Psoas muscle (tissue), 8 donors: ENCODE data around the gene PTBP3. TPM values are rescaled to one million over a fixed set of nuclear protein-coding genes. Genes with fewer than 3 reads are reported as not detected.

ENCODE experiments used
- ATAC-seq, 4 donors: fragments of 200-7000 bp; cut with Tn5 transposase; one replicate each; pipeline ENCODE4 v1.9.1; 2020; ENCODE audit warnings: moderate library complexity in 3 of 4, mild to moderate bottlenecking in 2 of 4
- DNase-seq, 2 donors: peaks; one replicate each; pipeline ENCODE4 v3.0.0-alpha.2; 2020
- H3K27ac ChIP-seq: fragments of 200-600 bp; one replicate; pipeline ENCODE4 v1.8.0; 2022
- H3K27me3 ChIP-seq, 3 donors: fragments of 200-600 bp in 1 of 3; one replicate each; pipeline versions ENCODE4 v1.6.1 to v1.8.0; 2013 to 2022; ENCODE audit warnings: low read length in 2 of 3, mild to moderate bottlenecking in 2 of 3, moderate library complexity in 1 of 3; ENCODE audit not compliant: insufficient read depth in 3 of 3
- H3K36me3 ChIP-seq, 2 donors: fragments of 200-600 bp in 1 of 2; one replicate each; pipeline versions ENCODE4 v1.6.1 to v1.8.0; 2013 to 2022; ENCODE audit warnings: low read depth in 1 of 2, mild to moderate bottlenecking in 1 of 2, moderate library complexity in 1 of 2; ENCODE audit not compliant: insufficient read depth in 1 of 2
- H3K4me1 ChIP-seq: fragments of 200-600 bp; one replicate; pipeline ENCODE4 v1.8.0; 2022
- H3K4me3 ChIP-seq: fragments of 200-600 bp; one replicate; pipeline ENCODE4 v1.8.0; 2022; ENCODE audit warnings: mild to moderate bottlenecking
- H3K9me3 ChIP-seq: fragments of 200-600 bp; one replicate; pipeline ENCODE4 v1.8.0; 2022
- WGBS, 3 donors: extraction: QIAGEN DNeasy Blood & Tissue Kit; methylation state at CpG; one replicate each; pipeline versions ENCODE4 v1.1.6 to v1.1.7; 2013; 5-methylcytosine and 5-hydroxymethylcytosine counted together
- intact Hi-C, 2 donors: fragments of 100-400 bp; cut with DNase I; formaldehyde crosslinking; loops; one replicate each; pipeline versions ENCODE4 v1.11.0 to v1.14.2; 2022
- polyA plus RNA-seq, 3 donors: library from polyadenylated mRNA; stranded (reverse); fragments of 200-250 nt; gene quantifications; one replicate each; pipeline ENCODE4 v1.2.3, GENCODE V29; 2013
- total RNA-seq, 4 donors: library from RNA; stranded (reverse); fragmentation: NEBNext Ultra II Directional in 2 of 4; extraction: Animal tissue kit (Norgen Biotek cat#: 25700) in 2 of 4; gene quantifications; one replicate each; pipeline versions ENCODE4 v1.2.1 to v1.2.4, GENCODE V29; 2021 to 2023
- TF ChIP-seq, protein P1 (sequence below): fragments of 200-600 bp; IDR thresholded peaks from one replicate; pipeline ENCODE4 v1.8.0; 2022; ENCODE audit warnings: antibody characterized with exemption
- donor health status: healthy with polysubstance abuse.
- donor health status: DM: no; HTN: no; CAD: no; lungs with moderate emphysema.
- donor health status: Bipolar disorder and iron deficiency.
- donor health status: healthy.
- donor health status: DM: yes; HTN: yes; CAD: no.
- donor health status: DM: no; HTN: no; CAD: no.
- donor health status: DM: no; HTN: no; CAD: no.
- donor health status: DM: yes; HTN: yes; CAD: no.

PTBP3 gene
- total and polyA plus RNA-seq, 7 donors, result 2.8 to 26.9 (median 9.1) TPM

DNA sequence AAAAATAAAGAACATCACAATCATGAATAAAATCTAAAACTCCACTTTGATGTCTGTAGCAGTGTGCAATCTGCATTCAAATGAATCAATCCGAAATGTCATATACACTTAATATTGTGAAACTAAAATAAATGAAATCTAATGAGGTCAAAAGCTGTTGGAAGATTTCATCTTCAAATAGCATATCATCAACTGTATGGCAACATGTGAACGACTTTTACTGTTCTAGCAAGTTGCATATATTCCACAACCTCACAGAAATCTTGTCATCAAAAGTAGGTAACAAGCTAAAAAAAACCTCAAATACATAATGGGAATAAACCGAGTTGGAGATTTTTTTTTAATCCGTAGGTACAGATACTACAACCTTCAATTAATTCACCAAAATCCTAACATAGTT is 1.2 kb downstream of the PTBP3 start:
- Histone ChIP-seq H3K27me3 (no peaks in the 10 kb centered on the region), H3K4me3 (peak overlapping the region; percentile 76), H3K9me3 (no peaks in the 10 kb centered on the region), H3K4me1 (peaks cover 16% of the 10 kb centered on the region), H3K36me3 (no peaks in the 10 kb centered on the region), H3K27ac (peak overlapping the region; percentile 94)
- TF ChIP-seq, protein P1, sequence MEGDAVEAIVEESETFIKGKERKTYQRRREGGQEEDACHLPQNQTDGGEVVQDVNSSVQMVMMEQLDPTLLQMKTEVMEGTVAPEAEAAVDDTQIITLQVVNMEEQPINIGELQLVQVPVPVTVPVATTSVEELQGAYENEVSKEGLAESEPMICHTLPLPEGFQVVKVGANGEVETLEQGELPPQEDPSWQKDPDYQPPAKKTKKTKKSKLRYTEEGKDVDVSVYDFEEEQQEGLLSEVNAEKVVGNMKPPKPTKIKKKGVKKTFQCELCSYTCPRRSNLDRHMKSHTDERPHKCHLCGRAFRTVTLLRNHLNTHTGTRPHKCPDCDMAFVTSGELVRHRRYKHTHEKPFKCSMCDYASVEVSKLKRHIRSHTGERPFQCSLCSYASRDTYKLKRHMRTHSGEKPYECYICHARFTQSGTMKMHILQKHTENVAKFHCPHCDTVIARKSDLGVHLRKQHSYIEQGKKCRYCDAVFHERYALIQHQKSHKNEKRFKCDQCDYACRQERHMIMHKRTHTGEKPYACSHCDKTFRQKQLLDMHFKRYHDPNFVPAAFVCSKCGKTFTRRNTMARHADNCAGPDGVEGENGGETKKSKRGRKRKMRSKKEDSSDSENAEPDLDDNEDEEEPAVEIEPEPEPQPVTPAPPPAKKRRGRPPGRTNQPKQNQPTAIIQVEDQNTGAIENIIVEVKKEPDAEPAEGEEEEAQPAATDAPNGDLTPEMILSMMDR, result no peak
- DNase-seq, result no peak
- 12 to 23% (median 15%) methylated on average over 4 of the region's 4 CpGs for WGBS, 3 donors
- intact Hi-C loops, result loop anchor here (5.0 to 10.0 kb wide), 4 partner anchors 167 to 847 kb away; partner anchors contain the start of genes UGCG (in 2 of the 2) and ECPAS (in 1 of the 2)
- ATAC-seq, result no peak

DNA sequence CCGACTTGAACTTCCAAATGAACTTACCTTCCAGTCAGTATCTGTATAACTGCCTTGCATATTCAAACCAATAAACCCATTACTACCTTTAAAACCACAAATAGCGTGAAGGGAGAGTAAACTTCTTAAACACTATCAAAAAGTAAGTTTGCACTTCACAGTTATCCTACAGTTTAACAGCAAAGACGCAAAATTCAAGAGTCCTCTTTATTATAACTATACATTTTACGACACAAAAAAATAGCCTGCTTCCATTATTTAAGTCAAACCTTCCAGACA is 1.8 kb downstream of the PTBP3 start:
- no peak for DNase-seq
- Histone ChIP-seq H3K4me1 (peaks cover 16% of the 10 kb centered on the region), H3K36me3 (no peaks in the 10 kb centered on the region), H3K27ac (no peak overlapping the region), H3K4me3 (peak overlapping the region; percentile 76), H3K9me3 (no peaks in the 10 kb centered on the region), H3K27me3 (no peaks in the 10 kb centered on the region)
- WGBS, 3 donors, result 77 to 85% (median 78%) methylated on average over 4 of the region's 4 CpGs
- TF ChIP-seq, protein P1, result no peak
- ATAC-seq, result no peak
- intact Hi-C loops, result loop anchor here (5.0 to 10.0 kb wide), 4 partner anchors 167 to 847 kb away; partner anchors contain the start of genes UGCG (in 2 of the 2) and ECPAS (in 1 of the 2)

DNA sequence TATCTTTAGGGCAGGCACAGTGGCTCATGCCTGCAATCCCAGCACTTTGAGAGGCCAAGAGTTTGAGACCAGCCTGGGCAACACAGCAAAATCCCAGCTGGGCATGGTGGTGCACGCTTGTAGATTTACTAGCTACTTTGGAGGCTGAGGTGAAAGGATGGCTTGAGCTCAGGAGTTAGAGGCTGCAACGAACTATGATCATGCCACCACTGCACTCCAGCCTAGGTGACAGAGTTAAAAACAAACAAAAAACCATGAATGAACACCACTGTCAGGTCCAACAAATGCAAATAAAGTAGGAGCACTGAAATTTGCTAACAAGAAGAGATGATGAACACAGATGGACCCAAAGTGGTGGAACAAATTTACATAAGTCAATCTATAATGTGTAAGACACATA is 4.9 kb downstream of the PTBP3 start:
- no peak for DNase-seq
- TF ChIP-seq, protein P1, result no peak
- intact Hi-C loops, result no loop called here
- no peaks in the 10 kb centered on the region for H3K9me3 ChIP-seq
- no peak for ATAC-seq
- no peak overlapping the region for H3K4me3 ChIP-seq
- H3K4me1 ChIP-seq, result peaks cover 12% of the 10 kb centered on the region
- no peak overlapping the region for H3K27ac ChIP-seq
- H3K27me3 ChIP-seq, result no peaks in the 10 kb centered on the region
- WGBS, 3 donors, result 87 to 96% (median 88%) methylated on average over 2 of the region's 2 CpGs
- no peaks in the 10 kb centered on the region for H3K36me3 ChIP-seq

DNA sequence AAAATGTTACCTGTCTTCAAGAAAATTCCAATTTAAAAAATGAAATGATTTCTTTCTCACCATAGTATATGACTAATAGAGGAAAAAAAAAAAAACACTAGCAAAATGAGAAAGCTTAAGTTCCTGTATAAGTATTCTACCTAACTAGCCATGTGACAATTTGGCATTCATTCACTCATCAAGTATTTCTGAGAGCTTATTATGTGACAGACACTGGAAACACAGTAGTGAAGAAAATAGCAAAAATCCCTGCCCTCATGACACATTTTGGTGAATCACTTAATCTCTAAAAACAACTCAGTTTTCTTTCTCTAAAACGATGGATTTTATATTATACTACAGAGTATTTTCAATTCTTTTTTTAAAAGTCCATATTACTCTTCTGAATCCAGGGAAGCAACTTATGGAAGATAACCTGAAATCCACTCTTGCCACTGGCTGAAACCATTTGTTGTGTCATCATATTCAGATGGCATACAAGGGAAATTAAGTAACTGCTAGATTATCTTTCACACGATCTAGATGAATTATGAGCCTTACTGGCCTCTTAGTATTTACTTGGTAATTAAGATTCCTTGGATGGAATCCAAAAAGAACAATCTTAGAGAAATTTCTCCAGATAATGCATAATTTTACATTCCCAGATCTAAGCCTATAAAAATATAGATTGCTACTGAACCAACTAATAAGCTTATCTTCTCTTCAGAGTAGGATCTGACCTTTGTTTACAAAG is 5.5 kb downstream of the PTBP3 start:
- 18 to 25% (median 19%) methylated on average over 2 of the region's 2 CpGs for WGBS, 3 donors
- intact Hi-C loops, result no loop called here
- Histone ChIP-seq H3K4me1 (peaks cover 12% of the 10 kb centered on the region), H3K27me3 (no peaks in the 10 kb centered on the region), H3K4me3 (no peak overlapping the region), H3K27ac (no peak overlapping the region), H3K36me3 (no peaks in the 10 kb centered on the region), H3K9me3 (no peaks in the 10 kb centered on the region)
- TF ChIP-seq, protein P1, result no peak
- ATAC-seq (no peak), DNase-seq (no peak)

DNA sequence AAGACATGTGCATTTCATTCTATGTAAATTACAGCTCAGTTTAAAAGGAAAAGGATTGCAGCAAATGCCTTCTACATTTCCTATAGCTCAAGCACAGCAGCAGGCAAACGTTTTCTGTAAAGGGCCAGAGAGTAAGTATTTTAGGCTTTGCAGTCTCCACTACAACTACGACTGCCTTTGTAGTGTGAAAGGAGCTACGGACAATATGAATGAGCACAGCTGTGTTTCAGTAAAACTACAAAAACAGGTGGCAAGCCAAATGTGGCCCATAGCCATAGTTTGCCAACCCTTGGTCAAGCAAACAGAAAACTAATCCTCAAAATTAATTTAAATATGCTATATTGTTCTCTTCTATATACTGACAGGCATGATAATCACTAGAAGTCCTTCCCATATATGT is 7.2 kb downstream of the PTBP3 start:
- ATAC-seq, result no peak
- no peak overlapping the region for H3K27ac ChIP-seq
- WGBS, 3 donors, result 26 to 38% (median 28%) methylated on average over 3 of the region's 3 CpGs
- DNase-seq, result no peak
- H3K27me3 ChIP-seq, result no peaks in the 10 kb centered on the region
- TF ChIP-seq, protein P1, result no peak
- no peaks in the 10 kb centered on the region for H3K9me3 ChIP-seq
- intact Hi-C loops, result no loop called here
- no peaks in the 10 kb centered on the region for H3K36me3 ChIP-seq
- H3K4me3 ChIP-seq, result no peak overlapping the region
- peaks cover 3% of the 10 kb centered on the region for H3K4me1 ChIP-seq
